ENCODE results near the gene DMRT3.
"Not testable (repeated sequence)": the region's sequence is repeated elsewhere in the genome, so short reads cannot be mapped to it uniquely, and the experiment has no call there.

Gene DMRT3

DNA sequence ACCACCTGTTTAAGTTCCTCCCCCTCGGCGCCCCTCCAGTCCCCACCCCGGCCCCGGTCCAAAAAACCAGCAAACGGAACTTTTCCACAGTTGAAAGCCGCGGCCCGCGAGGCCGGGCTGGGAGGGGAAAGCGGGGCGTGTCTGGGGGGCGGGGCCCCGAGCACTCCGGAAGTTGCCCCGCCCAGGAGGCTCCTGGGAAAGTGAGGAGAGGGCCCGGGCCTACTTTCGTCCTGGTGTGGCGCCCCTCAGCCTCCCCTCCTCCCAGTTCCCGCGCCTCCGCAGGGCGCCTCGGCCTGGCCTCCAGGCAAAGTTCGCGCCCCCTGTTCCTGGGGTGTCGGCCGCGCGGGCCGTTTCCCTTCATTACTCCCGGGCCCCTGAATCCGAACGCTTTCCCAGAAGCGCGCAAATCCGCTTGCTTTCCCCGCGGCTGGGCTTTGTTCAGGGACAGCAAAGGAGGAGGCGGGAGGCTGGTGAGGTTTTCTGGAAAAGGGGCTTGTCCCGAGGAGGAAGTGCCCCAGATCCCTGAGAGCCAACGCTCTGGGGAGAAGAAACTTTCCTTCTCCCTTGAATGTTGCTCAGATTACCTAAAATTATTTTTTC, 4.5 kb upstream of the DMRT3 start:
- DNase-seq = no peak

DNA sequence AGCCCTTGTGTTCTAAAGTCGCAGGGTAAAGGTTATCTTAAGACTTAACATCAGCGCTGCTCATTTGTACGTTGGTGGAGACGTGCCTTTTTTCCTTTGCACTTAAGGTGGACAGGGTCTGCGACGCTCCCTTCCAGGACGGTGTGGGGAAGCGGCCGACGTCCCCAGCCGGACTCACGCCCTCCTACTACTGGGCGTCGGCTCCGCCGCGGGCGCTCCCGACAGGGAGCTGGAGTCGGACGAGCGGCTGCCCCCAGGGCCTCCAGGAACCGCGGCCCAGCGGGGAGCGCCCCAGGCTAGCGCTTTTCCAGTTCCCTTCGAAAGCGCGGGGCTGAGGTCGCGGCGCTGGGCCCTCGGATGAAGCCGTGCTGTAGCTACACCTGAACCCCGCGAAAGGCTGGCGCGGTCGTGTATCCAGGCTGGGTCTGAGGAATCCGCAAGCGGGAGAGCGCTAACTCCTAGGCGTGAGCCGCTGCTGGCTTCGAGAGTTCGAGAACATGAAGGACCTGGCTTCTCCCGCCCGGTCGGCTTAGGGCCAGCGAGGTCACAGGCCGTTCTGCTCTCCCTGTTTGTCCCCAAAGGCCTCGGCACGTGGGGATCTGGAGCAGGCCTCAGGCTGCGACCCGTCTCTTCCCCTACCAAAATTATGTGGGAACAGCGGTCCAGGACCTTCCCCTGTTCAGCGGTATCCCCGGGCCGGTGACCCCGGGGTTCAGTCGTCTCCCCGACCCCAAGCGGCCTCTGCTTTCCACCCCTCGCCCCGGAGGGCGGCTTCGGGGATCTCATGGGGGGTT, 3.8 kb upstream of the DMRT3 start:
- no peak for DNase-seq

GRCh38 chr9:973295-973834, 3.1 kb upstream of the DMRT3 start:
- DNase-seq = no peak

DNA sequence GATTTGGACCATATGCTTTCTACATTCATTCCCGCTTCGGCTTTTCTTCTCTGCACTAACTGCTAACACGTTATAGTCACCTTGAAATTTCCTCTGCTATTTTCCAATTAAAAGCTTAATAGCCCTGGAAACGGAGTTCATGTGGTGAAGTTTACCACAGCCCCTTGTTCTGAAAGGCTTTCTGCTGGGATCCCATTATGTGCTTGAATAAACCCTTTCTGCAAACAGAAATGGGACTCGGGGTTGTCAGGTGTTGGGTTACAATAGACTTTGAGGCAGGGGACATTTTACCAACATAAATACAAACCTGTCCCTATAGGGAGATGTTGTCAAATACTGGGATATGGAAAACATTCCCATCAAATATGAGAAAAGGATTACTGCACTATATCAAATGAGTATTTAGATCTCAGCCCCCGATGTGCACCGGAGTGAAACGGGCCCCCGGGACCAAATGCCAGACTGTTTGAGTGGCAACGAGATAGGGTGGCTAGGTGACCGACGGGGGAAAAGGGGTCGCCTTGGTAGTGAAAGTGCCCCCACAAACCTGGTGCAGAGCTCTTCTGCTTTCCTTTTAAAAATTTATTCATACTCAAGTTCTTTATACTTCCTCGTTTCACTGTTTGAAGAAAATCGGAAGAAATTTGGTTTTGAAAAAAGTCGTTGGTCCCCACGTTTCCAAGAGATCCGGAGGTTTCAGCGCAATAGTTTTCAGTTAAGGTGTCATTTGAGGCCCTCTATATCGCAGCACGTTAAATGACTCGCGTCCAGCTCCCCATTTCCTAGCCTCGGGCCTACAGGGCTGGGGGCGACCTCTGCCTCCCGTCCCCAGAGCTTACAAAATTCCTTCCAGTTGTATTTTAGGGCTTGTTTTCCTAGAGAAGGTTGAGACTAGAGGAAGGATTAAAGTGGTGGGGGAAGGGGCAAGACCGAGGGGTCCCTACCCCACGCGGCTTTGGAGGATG, 2.1 kb upstream of the DMRT3 start:
- no peak for DNase-seq

- no peak for DNase-seq
These were observed 1.3 kb upstream of the DMRT3 start for GRCh38 chr9:974996-975739.

- no peak for DNase-seq
These were observed 656 bp upstream of the DMRT3 start for GRCh38 chr9:975740-976257.

GRCh38 chr9:976943-977837, 735 bp downstream of the DMRT3 start:
- DNase-seq = peak; percentile 45

DNA sequence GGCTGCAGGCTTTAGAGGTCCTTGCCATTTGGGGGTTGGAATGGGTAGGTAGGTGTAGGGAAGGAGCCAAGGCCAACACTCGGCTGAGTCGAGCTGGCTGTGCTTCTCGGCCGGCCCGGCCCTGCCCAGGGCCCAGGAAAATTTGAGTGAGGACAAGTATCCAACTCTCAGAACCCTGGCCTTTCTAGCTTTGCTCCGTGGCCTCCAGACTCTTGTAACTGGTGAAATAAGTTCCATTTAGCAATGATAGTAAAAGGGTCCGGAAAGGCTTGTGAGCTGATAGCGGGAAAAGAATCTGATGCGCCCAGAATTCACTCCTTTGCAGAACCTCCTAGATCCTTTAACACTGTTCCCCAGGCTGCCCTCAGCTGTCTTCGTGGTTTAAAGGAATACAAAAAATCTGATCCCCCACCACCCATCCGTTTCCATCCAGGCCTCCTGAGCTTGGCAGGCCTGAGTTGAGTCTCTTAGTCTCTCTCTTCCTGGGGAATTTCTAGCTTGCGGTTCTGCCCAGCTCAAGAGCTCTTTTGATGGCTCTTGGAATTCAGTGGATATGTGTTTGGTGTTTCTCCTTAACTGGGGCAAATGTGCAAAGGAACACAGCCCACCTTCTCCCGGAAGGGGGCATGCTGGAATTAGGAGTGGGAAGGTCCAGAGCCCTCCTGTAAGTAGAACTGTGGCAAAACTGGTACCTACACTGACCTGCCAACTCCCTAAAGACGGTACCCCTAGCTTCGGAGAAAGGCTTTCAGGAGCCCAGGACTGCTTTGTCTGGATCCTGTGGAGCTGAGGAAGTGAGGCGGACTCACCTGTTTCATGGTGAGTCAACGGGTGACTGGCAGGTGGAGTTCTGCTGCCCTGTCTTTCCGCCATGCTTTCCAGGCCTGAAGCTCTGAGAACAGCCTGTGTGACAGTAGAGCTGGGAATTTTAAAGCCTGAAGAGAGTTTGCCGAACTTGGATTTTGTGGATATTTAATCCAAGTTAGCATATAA, 1.7 kb downstream of the DMRT3 start:
- no peak for DNase-seq

GRCh38 chr9:979983-980382, 3.5 kb downstream of the DMRT3 start:
- DNase-seq = no peak

DNA sequence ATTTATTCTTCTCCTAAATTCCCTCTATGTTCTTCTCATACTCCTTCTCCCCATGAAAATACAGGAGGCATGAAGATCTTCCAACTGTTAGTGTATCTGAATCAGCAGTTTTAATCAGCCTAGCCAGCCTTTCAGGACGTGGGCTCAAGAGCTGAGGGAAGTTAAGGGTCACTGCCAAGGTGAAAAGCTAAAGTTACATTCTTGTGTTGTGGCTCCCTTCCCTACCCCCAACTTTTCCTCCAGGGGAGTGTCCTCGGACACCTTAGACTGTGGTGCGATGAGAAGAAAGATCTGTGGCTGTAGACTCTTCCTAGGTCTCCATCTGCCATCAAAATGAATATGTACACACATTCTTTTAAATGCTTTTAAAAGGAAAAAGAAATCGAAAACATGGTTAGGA, 4.2 kb downstream of the DMRT3 start:
- no peak for DNase-seq

- no peak for DNase-seq
These were observed 5.0 kb downstream of the DMRT3 start for GRCh38 chr9:981491-981898.

DNA sequence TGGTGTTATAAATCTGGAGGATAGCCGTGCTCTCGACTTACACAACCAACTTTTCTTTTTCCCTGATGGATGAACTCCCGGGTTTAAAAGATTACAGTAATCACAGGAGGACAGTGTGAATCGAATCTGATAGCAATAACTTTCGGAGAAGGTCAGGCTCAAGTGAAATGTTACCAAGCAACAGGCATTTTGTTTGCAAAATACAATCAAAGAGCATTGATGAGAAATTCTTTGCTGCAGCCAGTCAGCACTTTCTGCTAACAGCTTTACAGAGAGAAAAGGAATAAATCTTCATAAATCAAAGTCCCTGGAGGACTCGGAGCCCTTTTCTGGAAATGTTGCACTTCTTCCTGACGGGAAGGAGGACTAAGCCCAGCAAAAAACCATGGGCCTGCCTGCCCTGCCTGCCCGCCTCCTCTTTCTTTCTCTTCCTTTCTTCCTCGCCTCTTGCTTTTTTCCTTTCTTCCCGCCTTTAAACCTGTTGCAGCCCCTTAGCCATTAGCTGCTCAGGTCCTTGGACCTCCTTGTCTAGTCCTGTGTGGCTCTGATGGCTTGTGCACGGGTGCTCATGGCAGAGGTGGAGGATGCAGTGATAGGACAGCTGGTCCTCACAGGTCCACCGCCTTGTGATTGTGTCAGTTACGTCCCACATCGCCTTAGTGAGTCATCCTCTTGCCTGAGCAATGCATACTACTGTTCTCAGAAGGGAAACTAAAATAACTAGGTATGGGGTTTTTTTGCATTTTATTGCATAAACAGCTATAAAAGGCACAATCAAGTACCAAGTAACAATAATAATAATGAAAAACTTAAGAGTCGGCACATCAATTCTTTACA, 6.2 kb downstream of the DMRT3 start:
- DNase-seq = no peak

- no peak for DNase-seq
These were observed 17.6 kb downstream of the DMRT3 start for GRCh38 chr9:994005-994404.

DNA sequence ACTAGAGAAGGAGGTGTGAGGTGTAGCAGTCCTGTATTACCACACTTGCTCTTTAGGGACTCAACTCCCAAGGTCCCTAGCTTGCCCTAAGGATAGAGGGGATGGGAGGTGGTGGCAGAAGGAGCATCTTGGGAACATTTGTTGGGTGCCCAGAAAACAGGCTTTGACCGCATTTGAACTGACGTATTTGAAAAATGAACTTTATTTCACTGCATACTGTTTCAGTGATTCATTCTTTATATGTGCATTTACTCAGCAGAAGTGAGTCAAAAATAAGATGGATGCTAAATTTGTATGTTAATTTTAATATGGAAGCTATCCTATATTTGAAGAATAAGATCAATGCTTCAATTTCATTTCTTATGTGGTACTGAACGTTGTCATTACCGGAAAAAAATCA, 18.7 kb downstream of the DMRT3 start:
- no peak for DNase-seq

- no peak for DNase-seq
These were observed 19.3 kb downstream of the DMRT3 start for GRCh38 chr9:995781-996180.

DNA sequence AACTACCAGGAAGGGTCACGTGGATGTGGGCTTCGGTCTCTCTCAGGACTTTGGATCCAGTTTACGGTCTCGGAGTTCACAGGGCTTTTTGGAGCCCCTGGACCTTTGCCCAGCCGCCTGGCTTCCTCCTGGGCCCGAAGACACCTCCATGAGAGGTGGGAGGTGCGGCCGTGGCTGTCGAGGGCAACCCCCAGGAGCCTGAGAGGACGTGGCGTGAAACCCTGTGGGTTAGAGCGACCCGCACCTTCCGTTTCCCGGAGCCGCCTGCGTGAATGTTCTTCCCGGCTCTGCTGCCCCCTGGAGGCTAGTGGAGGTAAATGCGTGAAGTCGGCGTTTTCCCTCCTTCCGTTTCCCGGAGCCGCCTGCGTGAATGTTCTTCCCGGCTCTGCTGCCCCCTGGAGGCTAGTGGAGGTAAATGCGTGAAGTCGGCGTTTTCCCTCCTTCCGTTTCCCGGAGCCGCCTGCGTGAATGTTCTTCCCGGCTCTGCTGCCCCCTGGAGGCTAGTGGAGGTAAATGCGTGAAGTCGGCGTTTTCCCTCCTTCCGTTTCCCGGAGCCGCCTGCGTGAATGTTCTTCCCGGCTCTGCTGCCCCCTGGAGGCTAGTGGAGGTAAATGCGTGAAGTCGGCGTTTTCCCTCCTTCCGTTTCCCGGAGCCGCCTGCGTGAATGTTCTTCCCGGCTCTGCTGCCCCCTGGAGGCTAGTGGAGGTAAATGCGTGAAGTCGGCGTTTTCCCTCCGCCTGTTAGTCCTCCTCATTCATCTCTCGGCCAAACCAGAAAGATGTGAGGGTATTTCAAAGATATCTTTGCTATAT, 22.1 kb downstream of the DMRT3 start:
- DNase-seq = not testable (repeated sequence)

- DNase-seq = no peak
These were observed 25.4 kb downstream of the DMRT3 start for GRCh38 chr9:1001838-1002237.

DNA sequence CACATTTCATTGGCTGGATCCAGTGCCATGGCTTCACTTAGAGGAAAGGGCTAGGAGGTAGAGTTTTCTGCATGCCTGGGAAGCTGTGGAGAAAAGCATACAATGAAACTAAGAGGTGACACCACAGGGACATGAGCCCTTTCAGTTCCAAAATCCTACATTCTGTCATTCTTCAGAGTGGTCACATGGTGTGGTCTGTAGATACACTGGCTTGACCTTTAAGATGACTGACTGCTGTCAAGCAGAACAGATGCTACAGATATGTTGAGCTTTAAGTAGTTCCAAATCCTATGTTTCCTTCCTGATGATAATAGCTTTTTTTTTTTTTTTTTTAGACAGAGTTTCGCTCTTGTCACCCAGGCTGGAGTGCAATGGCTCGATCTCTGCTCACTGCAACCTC, 26.2 kb downstream of the DMRT3 start:
- no peak for DNase-seq
